ENCODE results near the gene MEGF11.

GRCh38 chr15:66057089-66057488 lies 196.5 kb downstream of the MEGF11 start:
- TF ChIP-seq CTCF (conservative IDR thresholded peaks at IDR 0.05 in 1 of 2, IDR thresholded peaks at IDR 0.05 in 1 of 2; ENCODE audit: low read depth in 1 of 2, low read length in 2 of 2) (no peak), EZH2 (IDR thresholded peaks at IDR 0.05; ENCODE audit: low read length, missing control alignments) (no peak)
